CD4-positive, alpha-beta T cell (primary cell): ENCODE results near the gene WDR64. TPM values are rescaled to one million over a fixed set of nuclear protein-coding genes. Genes with fewer than 3 reads are reported as not detected.

Source experiments
- ATAC-seq: fragments of 200-7000 bp; cut with Tn5 transposase; one replicate; pipeline ENCODE4 v1.10.0; 2022; ENCODE audit warnings: mild to moderate bottlenecking; ENCODE audit not compliant: poor library complexity
- CTCF ChIA-PET: fragments of 350-600 bp; sonication (Branson Sonifier 250); formaldehyde crosslinking; loops from one replicate; lab custom pipeline; 2021; ENCODE audit warnings: antibody characterized with exemption, inconsistent platforms; lab: Charles Lee
- POLR2A ChIA-PET: fragments of 350-600 bp; sonication (Branson Sonifier 250); formaldehyde crosslinking; loops from one replicate; lab custom pipeline; 2021; ENCODE audit warnings: antibody characterized with exemption, inconsistent platforms; lab: Charles Lee
- DNase-seq, 14 experiments: peaks; one replicate each; pipeline ENCODE4 v3.0.0-alpha.2; 2013 to 2020; ENCODE audit warnings: mixed read lengths in 2 of 14
- H3K27ac ChIP-seq, 2 donors: one replicate each; pipeline versions ENCODE4 v1.5.1 to v1.7.0; 2013; ENCODE audit warnings: low read length in 2 of 2, low read depth in 1 of 2, mild to moderate bottlenecking in 1 of 2
- H3K27me3 ChIP-seq, 2 experiments: 1 replicate in 1 of 2; 2 replicates in 1 of 2; pipeline versions ENCODE4 v1.6.1 to v1.7.0; 2013; ENCODE audit warnings: low read length in 2 of 2, control low read depth in 1 of 2, mild to moderate bottlenecking in 1 of 2, moderate library complexity in 1 of 2; ENCODE audit not compliant: insufficient read depth in 2 of 2, control insufficient read depth in 1 of 2
- H3K36me3 ChIP-seq: one replicate; pipeline ENCODE4 v1.6.1; 2013; ENCODE audit warnings: low read length, control low read depth; ENCODE audit not compliant: insufficient read depth
- H3K4me1 ChIP-seq: one replicate; pipeline ENCODE4 v1.6.1; 2013; ENCODE audit warnings: low read length, control low read depth; ENCODE audit not compliant: insufficient read depth
- H3K4me3 ChIP-seq: one replicate; pipeline ENCODE4 v1.5.1; 2013; ENCODE audit warnings: mild to moderate bottlenecking, low read length, moderate library complexity
- H3K9me3 ChIP-seq, 2 experiments: 1 replicate in 1 of 2; 2 replicates in 1 of 2; pipeline versions ENCODE4 v1.6.1 to v1.7.0; 2013; ENCODE audit warnings: low read length in 2 of 2, mild to moderate bottlenecking in 2 of 2, control low read depth in 1 of 2, moderate library complexity in 1 of 2; ENCODE audit not compliant: control insufficient read depth in 1 of 2, insufficient read depth in 1 of 2
- H3K27ac Mint-ChIP-seq: one replicate; pipeline ENCODE4 v1.8.0; 2020; ENCODE audit warnings: mixed read lengths
- H3K27me3 Mint-ChIP-seq: one replicate; pipeline ENCODE4 v1.8.0; 2021; ENCODE audit warnings: mixed read lengths
- H3K36me3 Mint-ChIP-seq: one replicate; pipeline ENCODE4 v1.8.0; 2021; ENCODE audit warnings: low read depth, mixed read lengths
- H3K4me1 Mint-ChIP-seq: one replicate; pipeline ENCODE4 v1.8.0; 2021; ENCODE audit warnings: low read depth, mixed read lengths
- H3K4me3 Mint-ChIP-seq: one replicate; pipeline ENCODE4 v1.8.0; 2020; ENCODE audit warnings: mild to moderate bottlenecking, mixed read lengths
- H3K9me3 Mint-ChIP-seq: one replicate; pipeline ENCODE4 v1.8.0; 2020; ENCODE audit warnings: mixed read lengths
- intact Hi-C, 2 experiments: fragments of 100-400 bp; cut with DNase I in 1 of 2; cut with micrococcal nuclease in 1 of 2; formaldehyde crosslinking; loops; one replicate each; pipeline versions ENCODE4 v1.15.1 to v1.9.0; 2023 to 2025; cut with DNase I, micrococcal nuclease
- total RNA-seq, 174 experiments: library from RNA in 2 of 174; stranded (reverse) in 2 of 174; gene quantifications; one replicate each; pipeline ENCODE4 v1.2.3 and lab custom pipeline; 2021 to 2026
- TF ChIP-seq, protein P1 (sequence below): fragments of 200-600 bp; IDR thresholded peaks from one replicate; pipeline ENCODE4 v1.8.0; 2022; ENCODE audit warnings: antibody characterized with exemption, mild to moderate bottlenecking

The WDR64 gene
- total RNA-seq, 2 experiments from 2014 or later, result 0.67 TPM; not detected in 1

DNA sequence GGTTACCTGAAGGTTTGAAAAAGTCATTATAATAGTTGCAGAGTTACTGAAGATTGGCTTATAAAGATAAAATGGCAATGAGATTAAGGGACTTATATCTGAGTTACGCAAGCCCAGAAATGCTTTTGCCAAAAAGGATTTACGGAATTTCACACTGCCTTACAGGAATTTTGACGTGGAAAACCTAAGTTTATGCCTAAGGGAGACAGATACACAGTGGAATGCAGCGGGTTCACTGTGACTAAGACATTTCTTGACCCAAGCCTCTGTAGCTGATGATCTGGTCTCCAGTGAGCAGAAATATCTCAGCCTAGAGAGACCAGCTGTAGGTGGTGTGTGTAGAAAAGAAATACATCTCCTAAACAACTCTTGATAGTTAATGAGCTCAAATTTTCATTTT, 185.8 kb downstream of the WDR64 start:
- TF ChIP-seq, protein P1, sequence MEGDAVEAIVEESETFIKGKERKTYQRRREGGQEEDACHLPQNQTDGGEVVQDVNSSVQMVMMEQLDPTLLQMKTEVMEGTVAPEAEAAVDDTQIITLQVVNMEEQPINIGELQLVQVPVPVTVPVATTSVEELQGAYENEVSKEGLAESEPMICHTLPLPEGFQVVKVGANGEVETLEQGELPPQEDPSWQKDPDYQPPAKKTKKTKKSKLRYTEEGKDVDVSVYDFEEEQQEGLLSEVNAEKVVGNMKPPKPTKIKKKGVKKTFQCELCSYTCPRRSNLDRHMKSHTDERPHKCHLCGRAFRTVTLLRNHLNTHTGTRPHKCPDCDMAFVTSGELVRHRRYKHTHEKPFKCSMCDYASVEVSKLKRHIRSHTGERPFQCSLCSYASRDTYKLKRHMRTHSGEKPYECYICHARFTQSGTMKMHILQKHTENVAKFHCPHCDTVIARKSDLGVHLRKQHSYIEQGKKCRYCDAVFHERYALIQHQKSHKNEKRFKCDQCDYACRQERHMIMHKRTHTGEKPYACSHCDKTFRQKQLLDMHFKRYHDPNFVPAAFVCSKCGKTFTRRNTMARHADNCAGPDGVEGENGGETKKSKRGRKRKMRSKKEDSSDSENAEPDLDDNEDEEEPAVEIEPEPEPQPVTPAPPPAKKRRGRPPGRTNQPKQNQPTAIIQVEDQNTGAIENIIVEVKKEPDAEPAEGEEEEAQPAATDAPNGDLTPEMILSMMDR, result no peak
- DNase-seq (no peak), ATAC-seq (no peak)
- no peaks in the 10 kb centered on the region for H3K36me3 ChIP-seq
- peaks cover 9% of the 10 kb centered on the region for H3K27me3 Mint-ChIP-seq
- no peaks in the 10 kb centered on the region for H3K27me3 ChIP-seq
- POLR2A ChIA-PET, result no interaction called here
- H3K36me3 Mint-ChIP-seq, result no peaks in the 10 kb centered on the region
- H3K4me3 Mint-ChIP-seq, result no peak overlapping the region
- H3K27ac Mint-ChIP-seq, result no peak overlapping the region
- no peak overlapping the region for H3K4me3 ChIP-seq
- no peaks in the 10 kb centered on the region for H3K4me1 Mint-ChIP-seq
- H3K4me1 ChIP-seq, result no peaks in the 10 kb centered on the region
- intact Hi-C loops, result no loop called here
- no peak overlapping the region for H3K27ac ChIP-seq
- H3K9me3 ChIP-seq, result no peaks in the 10 kb centered on the region
- CTCF ChIA-PET, result no interaction called here
- no peaks in the 10 kb centered on the region for H3K9me3 Mint-ChIP-seq

DNA sequence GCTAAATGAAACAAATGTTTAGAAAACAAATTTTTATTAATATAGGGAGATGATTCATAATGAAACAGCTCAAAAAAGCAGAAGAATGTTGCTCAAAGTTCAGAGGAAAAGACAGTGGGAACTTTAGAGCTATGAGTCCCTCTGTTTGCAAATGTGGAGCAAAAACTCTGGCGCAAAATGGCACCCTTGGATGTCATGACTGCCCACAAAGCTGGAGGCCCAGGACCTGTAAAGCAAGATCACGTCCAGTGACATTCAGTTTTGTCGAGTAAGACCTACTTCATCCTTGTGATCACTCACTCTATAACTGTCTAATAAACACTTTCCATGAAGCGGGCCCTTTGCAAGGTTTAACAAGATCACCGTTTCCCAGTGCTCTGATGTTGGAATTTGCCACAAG, 186.8 kb downstream of the WDR64 start:
- peaks cover 2% of the 10 kb centered on the region for H3K27me3 Mint-ChIP-seq
- H3K9me3 Mint-ChIP-seq, result no peaks in the 10 kb centered on the region
- H3K27ac Mint-ChIP-seq, result no peak overlapping the region
- intact Hi-C loops, result no loop called here
- H3K4me1 ChIP-seq, result no peaks in the 10 kb centered on the region
- no peak for DNase-seq
- TF ChIP-seq, protein P1, result no peak
- no peaks in the 10 kb centered on the region for H3K36me3 ChIP-seq
- ATAC-seq, result no peak
- H3K4me1 Mint-ChIP-seq, result no peaks in the 10 kb centered on the region
- H3K36me3 Mint-ChIP-seq, result no peaks in the 10 kb centered on the region
- no peak overlapping the region for H3K4me3 ChIP-seq
- no peak overlapping the region for H3K27ac ChIP-seq
- POLR2A ChIA-PET, result interaction anchor here (0.6 kb wide), 1 partner anchor 158 kb away, joined by 3 read pairs; no protein-coding TSS in a partner anchor
- CTCF ChIA-PET, result no interaction called here
- H3K9me3 ChIP-seq, result no peaks in the 10 kb centered on the region
- no peaks in the 10 kb centered on the region for H3K27me3 ChIP-seq
- H3K4me3 Mint-ChIP-seq, result no peak overlapping the region

DNA sequence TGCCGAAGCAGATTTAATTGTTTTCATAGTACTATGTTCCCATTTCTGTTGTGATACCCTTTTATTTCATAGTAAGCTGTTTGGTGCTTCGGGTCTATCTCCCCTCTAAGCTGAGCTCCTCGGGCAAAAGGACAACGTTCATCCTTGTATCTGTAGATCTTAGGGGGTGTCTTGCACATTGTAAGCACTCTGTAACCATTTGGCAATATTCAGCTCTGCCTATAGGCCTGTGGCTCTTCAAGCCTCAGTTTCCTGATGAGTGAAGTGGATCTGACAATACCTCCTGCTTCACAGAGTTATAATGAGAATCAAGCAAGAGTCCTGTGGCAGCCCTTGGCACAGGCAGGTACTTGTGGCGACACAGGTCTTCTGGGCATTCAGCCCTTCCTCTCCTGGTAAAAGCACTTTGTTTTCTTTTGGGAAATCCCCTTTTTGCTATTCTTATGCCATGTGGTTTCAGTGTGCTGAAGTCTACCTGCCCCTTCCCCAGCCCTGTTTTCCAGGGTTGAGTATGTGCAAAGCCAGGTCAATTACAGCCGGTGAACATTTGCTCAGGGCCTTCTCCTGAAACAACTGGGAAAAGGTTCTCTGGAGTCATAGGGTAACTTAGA, 187.4 kb downstream of the WDR64 start:
- no peaks in the 10 kb centered on the region for H3K36me3 ChIP-seq
- no peaks in the 10 kb centered on the region for H3K9me3 ChIP-seq
- intact Hi-C loops, result no loop called here
- TF ChIP-seq, protein P1, result no peak
- no peaks in the 10 kb centered on the region for H3K27me3 ChIP-seq
- DNase-seq (no peak), ATAC-seq (no peak)
- no peak overlapping the region for H3K27ac ChIP-seq
- H3K9me3 Mint-ChIP-seq, result no peaks in the 10 kb centered on the region
- no peaks in the 10 kb centered on the region for H3K4me1 Mint-ChIP-seq
- no peaks in the 10 kb centered on the region for H3K4me1 ChIP-seq
- CTCF ChIA-PET, result no interaction called here
- no peak overlapping the region for H3K27ac Mint-ChIP-seq
- no peaks in the 10 kb centered on the region for H3K36me3 Mint-ChIP-seq
- no peak overlapping the region for H3K4me3 Mint-ChIP-seq
- H3K27me3 Mint-ChIP-seq, result no peaks in the 10 kb centered on the region
- POLR2A ChIA-PET, result no interaction called here
- H3K4me3 ChIP-seq, result no peak overlapping the region
